Cerebellar cortex (tissue), 1 donor: Measurements from ENCODE around the gene GJA8.
"Not testable (repeated sequence)": the region's sequence is repeated elsewhere in the genome, so short reads cannot be mapped to it uniquely, and the experiment has no call there.

ENCODE experiments used
- DNase-seq: peaks from one replicate; pipeline ENCODE4 v3.0.0-alpha.2; 2015; ENCODE audit warnings: low spot score

GJA8 gene

GRCh38 chr1:147927689-147928088 is 25.1 kb downstream of the GJA8 start:
- not testable (repeated sequence) for DNase-seq

GRCh38 chr1:147928236-147929132 is 25.9 kb downstream of the GJA8 start, which contains the start of gene GPR89B:
Gene GPR89B (plus strand): TSS chr1:147928420. CDS start chr1:147928537, 117 bp downstream.
- DNase-seq = peak; percentile 93

GRCh38 chr1:147931137-147931536 is 28.5 kb downstream of the GJA8 start:
- not testable (repeated sequence) for DNase-seq

GRCh38 chr1:147935296-147935695 is 32.7 kb downstream of the GJA8 start:
- not testable (repeated sequence) for DNase-seq

- not testable (repeated sequence) for DNase-seq
Measured at GRCh38 chr1:147940456-147940855, 37.9 kb downstream of the GJA8 start.

- not testable (repeated sequence) for DNase-seq
Measured at GRCh38 chr1:147942563-147942962, 40.0 kb downstream of the GJA8 start.

GRCh38 chr1:147949517-147949916 is 46.9 kb downstream of the GJA8 start:
- DNase-seq = not testable (repeated sequence)
